Measurements from ENCODE around the gene ATP8A2. TPM values are rescaled to one million over a fixed set of nuclear protein-coding genes. Genes with fewer than 3 reads are reported as not detected.

ATP8A2 gene
- total and polyA plus RNA-seq, 11 donors = 0.01 to 0.29 (median 0.05) TPM; not detected in 2

- H3K9me3 ChIP-seq = no peaks in the 10 kb centered on the region
- ATAC-seq (no peak), DNase-seq (no peak)
- H3K4me1 ChIP-seq = peaks cover 0 to 4% (median 0%) of the 10 kb centered on the region in 12 donors
- peaks cover 0 to 24% (median 0%) of the 10 kb centered on the region in 9 donors for H3K27me3 ChIP-seq
- intact Hi-C loops (cut with DNase I) = no loop called here
- no peaks in the 10 kb centered on the region for H3K36me3 ChIP-seq
- no peak for TF ChIP-seq CTCF (IDR thresholded peaks at IDR 0.05)
- no peak for TF ChIP-seq POLR2A (IDR thresholded peaks at IDR 0.05)
- H3K27ac ChIP-seq = no peak overlapping the region
- WGBS, 4 donors = 89 to 96% (median 92%) methylated on average over 13 to 14 of the region's 14 CpGs
- no peak overlapping the region for H3K4me3 ChIP-seq
Measured at GRCh38 chr13:25886438-25887214, 514.9 kb downstream of the ATP8A2 start.

- Histone ChIP-seq H3K9me3 (no peaks in the 10 kb centered on the region), H3K4me1 (no peaks in the 10 kb centered on the region), H3K27me3 (peaks cover 0 to 20% (median 0%) of the 10 kb centered on the region in 9 donors), H3K4me3 (no peak overlapping the region), H3K27ac (no peak overlapping the region), H3K36me3 (no peaks in the 10 kb centered on the region)
- TF ChIP-seq CTCF (IDR thresholded peaks at IDR 0.05) (no peak), POLR2A (IDR thresholded peaks at IDR 0.05) (no peak)
- WGBS, 4 donors = 73 to 83% (median 82%) methylated on average over 8 of the region's 8 CpGs
- intact Hi-C loops (cut with DNase I) = no loop called here
- DNase-seq = no peak
- ATAC-seq = no peak
Measured at GRCh38 chr13:25887962-25888655, 516.3 kb downstream of the ATP8A2 start.

- 42 to 47% (median 45%) methylated on average over 4 of the region's 4 CpGs for whole genome bisulfite sequencing, 4 donors
- intact Hi-C loops (cut with DNase I) = no loop called here
Measured at GRCh38 chr13:25890671-25891212, 519.0 kb downstream of the ATP8A2 start.

More at GRCh38 chr13:25890671-25891212, 519.0 kb downstream of the ATP8A2 start:
- Histone ChIP-seq H3K9me3 (no peaks in the 10 kb centered on the region), H3K36me3 (no peaks in the 10 kb centered on the region), H3K27ac (no peak overlapping the region), H3K4me3 (no peak overlapping the region), H3K27me3 (peaks cover 0 to 10% (median 0%) of the 10 kb centered on the region in 9 donors), H3K4me1 (no peaks in the 10 kb centered on the region)
- TF ChIP-seq CTCF (IDR thresholded peaks at IDR 0.05) = no peak
- ATAC-seq = no peak
- DNase-seq = no peak

All from heart left ventricle (tissue), 16 donors.